OCI-LY1 (cell line): ENCODE results near the gene CNN3.

Experiments used
- CTCF ChIP-seq: fragments of 200-600 bp; sonication (generic), shearing (Covaris generic); IDR thresholded peaks from 2 replicates; pipeline ENCODE4 v1.5.1; 2017; ENCODE audit warnings: mild to moderate bottlenecking, antibody characterized with exemption, low read length, moderate library complexity, mixed read lengths
- EZH2 ChIP-seq: fragments of 200-600 bp; sonication (generic), shearing (Covaris generic); IDR thresholded peaks from 2 replicates; pipeline ENCODE4 v1.8.0; 2017; ENCODE audit warnings: borderline replicate concordance, mixed run types, mild to moderate bottlenecking, antibody characterized with exemption, low read length, moderate library complexity, mixed read lengths

DNA sequence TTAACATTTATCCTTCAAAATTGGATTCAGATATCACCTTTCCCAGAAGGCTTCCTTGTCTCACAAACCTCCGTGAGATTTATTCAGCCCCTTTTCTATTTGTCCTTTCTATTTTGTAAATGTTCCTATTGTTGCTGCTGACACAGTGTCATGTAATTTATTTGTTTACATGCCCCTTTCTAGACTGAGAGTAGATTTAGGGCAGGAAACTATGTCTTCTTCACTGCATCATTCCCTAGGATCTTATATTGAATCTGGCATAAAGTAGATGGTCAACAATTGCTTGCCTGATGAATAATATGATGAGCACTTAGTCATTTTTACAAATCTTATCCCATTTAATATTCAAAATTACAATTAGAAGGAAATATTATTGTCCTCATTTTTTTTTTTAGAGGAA is 8.1 kb upstream of the CNN3 start:
- TF ChIP-seq CTCF: no peak
- no peak for TF ChIP-seq EZH2
